ENCODE results near the gene TMPRSS3.

GRCh38 chr21:42435401-42435800, 39.5 kb upstream of the TMPRSS3 start:
- TF ChIP-seq, protein P1, sequence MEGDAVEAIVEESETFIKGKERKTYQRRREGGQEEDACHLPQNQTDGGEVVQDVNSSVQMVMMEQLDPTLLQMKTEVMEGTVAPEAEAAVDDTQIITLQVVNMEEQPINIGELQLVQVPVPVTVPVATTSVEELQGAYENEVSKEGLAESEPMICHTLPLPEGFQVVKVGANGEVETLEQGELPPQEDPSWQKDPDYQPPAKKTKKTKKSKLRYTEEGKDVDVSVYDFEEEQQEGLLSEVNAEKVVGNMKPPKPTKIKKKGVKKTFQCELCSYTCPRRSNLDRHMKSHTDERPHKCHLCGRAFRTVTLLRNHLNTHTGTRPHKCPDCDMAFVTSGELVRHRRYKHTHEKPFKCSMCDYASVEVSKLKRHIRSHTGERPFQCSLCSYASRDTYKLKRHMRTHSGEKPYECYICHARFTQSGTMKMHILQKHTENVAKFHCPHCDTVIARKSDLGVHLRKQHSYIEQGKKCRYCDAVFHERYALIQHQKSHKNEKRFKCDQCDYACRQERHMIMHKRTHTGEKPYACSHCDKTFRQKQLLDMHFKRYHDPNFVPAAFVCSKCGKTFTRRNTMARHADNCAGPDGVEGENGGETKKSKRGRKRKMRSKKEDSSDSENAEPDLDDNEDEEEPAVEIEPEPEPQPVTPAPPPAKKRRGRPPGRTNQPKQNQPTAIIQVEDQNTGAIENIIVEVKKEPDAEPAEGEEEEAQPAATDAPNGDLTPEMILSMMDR (IDR thresholded peaks at IDR 0.05): no peak
- TF ChIP-seq POLR2A (IDR thresholded peaks at IDR 0.05): no peak

Data from heart left ventricle (tissue), 13 donors.